ENCODE data around the gene PCBD1.

The PCBD1 gene

GRCh38 chr10:70833601-70834000 is 54.8 kb downstream of the PCBD1 start:
- no peak for DNase-seq (ENCODE audit: low read depth in 2 of 2)
